ENCODE measurements around the gene IL1B.
"Not testable (repeated sequence)": the region's sequence is repeated elsewhere in the genome, so short reads cannot be mapped to it uniquely, and the experiment has no call there.

IL1B gene

DNA sequence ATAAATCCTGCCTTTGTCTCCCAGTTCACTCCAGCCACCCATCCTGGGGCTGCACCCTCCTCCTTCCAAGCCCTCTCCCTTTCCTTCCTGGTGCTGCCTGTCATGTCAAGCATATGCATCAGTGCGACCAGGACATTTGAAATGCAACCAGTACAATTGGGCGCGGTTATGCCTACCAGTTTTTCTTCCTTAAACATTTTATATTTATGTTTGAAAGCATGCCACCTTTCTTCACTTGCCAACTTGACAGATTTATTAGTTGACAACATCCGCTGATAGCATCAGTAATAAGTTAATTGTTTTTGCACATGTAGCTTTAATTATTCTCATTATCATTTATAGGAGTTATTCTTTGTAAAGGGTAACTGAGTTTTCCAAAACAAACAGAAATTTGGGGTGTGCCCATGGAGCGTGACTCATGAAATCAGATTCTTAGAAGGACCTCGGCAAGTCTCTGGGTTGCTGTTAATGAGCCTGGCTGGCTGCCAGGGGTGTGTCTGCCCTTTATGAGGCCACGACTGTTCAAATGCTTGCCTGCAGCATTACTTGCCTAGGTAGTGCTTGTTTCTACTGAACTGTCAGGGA, 32.8 kb upstream of the IL1B start:
- no peak for TF ChIP-seq POLR2A (IDR thresholded peaks at IDR 0.05; ENCODE audit: low read depth, low read length)
- DNase-seq (ENCODE audit: insufficient read length, low spot score) (no peak), FAIRE-seq (peak; percentile 93)

DNA sequence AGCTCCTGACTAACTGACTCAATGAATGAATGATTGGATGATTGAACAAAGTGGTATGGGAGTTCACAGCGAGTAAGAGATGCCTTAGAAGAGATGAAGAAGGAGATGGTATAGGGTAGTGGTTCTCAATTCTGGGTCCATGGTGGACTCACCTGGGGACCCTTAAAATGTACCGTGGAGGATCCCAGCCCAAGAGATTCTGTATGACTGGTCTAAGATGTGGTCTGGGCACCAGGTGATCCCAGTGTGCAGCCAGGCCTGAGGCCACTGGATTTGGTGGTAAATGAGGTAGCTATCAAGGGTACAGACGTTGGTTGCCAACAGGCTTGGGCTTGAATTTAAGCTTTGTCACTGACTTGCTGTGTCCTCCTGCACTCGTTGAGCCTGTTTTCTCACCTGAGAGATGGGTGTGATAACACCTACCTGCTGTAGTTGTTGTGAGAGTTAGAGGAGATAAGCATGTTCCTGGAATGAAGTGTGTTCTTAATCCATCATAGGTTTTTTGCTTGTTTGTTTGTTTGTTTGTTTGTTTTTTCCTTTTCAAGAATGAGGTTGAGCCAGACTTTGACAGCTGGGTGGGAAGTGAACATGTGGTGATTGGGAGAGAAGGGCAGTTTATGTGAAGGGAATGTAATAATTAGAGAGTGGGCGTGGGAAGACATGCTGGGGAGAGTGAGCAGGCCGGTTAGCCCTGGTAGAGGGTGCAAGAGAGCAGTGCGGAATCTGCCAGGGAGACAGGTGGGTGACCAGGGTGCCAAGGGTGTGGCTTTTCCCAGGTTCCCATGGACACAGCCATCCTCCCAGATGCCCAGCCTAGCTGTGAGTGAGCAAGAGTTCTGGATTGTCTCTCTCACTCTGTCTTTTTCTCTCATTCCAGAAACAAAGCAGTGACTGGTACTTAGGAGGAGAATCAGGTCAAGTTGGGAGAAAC, 31.4 kb upstream of the IL1B start:
- FAIRE-seq (no peak), DNase-seq (ENCODE audit: insufficient read length, low spot score) (no peak)
- TF ChIP-seq POLR2A (IDR thresholded peaks at IDR 0.05; ENCODE audit: low read depth, low read length): no peak

DNA sequence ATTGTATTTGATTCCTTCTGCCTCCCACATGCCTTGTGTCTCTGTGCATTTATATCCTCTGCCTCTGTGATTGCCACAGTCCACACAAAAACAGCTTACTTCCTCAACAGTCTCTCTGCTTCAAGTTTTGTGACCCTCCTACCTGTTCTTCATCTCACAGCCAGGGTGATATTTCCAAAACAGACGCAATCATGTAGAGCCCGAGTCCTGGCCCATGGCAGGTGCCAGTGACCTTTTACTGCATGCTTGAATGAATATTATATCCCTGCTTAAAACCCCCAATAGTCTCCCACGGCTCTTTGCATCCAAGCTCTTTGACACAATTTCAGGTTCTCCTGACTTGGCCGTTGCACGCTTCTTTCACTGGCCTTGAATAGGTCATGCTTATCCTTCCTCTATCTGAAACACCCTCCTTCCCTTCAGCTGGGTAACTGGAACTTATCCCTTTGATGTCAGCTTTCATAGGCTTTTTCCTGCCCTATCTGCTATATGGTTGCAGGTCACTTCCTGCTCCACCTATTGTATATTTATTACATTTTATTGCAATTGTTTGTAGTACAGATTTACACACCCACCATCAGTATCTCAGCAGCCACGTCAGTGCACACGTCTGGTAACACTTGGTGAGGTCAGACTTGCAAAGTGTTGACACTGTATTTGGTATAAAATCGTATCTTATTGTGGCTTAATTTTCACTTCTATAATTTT, 29.7 kb upstream of the IL1B start:
- no peak for FAIRE-seq

DNA sequence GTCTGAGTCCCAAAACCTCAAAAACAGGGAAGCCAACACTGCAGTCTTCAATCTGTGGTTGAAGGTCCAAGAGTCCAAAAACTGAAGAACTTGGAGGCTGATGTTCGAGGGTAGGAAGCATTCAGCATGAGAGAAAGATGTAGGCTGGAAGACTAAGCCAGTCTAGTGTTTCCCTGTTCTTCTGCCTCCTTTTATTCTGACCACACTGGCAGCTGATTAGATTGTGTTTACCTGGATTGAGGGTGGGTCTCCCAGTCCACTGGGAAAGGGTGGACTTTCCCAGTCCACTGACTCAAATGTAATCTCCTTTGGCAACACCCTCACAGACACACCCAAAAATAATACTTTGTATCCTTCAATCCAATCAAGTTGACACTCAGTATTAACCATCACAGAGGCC, 27.5 kb upstream of the IL1B start:
- no peak for FAIRE-seq
- TF ChIP-seq POLR2A (IDR thresholded peaks at IDR 0.05; ENCODE audit: low read depth, low read length): no peak
- no peak for DNase-seq (ENCODE audit: insufficient read length, low spot score)

More for the DNA sequence above, 29.7 kb upstream of the IL1B start:
- no peak for DNase-seq (ENCODE audit: insufficient read length, low spot score)
- no peak for TF ChIP-seq POLR2A (IDR thresholded peaks at IDR 0.05; ENCODE audit: low read depth, low read length)

DNA sequence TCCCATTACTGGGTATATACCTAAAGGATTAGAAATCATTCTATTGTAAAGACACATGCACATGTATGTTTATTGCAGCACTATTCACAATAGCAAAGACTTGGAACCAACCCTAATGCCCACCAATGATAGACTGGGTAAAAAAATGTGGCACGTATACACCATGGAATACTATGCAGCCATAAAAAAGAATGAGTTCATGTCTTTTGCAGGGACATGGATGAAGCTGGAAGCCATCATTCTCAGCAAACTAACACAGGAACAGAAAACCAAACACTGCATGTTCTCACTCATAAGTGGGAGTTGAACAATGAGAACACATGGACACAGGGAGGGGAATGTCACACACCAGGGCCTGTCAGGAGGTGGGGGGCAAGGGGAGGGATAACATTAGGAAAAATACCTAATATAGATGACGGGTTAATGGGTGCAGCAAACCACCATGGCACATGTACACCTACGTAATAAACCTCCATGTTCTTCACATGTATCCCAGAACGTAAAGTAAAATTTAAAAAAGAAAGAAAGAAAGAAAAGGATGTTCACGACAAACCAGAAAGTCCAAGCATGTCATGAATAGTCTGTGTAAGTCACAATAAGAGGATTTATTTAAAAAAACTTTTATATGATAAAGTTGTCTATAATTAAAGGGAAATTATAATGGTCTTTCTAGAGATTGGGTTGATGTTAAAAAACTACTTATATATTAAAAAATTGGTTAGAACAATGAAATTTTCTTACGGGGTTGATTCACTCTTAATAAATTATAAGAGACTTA, 23.0 kb upstream of the IL1B start:
- DNase-seq (ENCODE audit: insufficient read length, low spot score); FAIRE-seq: not testable (repeated sequence)

DNA sequence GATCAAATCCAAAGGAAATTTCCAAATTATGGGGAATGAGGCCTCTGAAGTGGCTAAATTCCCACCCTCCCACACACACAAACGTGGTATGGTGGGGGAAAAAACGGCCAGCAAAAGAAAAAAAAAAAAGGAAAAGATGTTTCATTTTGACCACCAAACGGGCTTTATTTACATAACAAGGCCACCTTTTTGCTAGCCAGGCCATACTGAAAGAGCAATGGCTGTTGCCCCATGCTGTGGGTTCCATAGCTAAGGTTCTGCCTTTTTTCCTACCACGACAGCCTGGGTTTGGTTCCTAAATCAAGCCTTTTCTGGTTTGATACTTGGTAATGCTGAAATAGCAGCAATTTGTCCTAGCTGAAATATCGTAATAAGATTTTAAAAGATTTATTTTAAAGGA, 14.0 kb upstream of the IL1B start:
- no peak for DNase-seq (ENCODE audit: insufficient read length, low spot score)
- TF ChIP-seq POLR2A (IDR thresholded peaks at IDR 0.05; ENCODE audit: low read depth, low read length): no peak
- FAIRE-seq: no peak

DNA sequence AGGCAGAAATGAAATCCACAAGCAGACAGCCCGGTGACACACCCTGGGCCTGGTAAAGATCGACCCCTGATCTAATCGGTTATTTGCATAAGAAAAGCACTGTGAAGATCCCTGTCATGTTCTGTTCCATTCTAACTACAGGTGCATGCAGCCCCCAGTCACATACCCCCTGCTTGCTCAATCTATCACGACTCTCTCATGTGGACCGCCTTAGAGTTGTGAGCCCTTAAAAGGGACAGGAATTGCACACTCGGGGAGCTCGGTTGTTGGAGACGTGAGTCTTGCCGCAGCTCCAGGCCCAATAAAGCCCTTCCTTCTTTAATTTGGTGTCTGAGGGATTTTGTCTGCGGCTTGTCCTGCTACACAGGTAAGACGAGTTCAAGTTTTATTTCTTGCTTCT, 13.4 kb upstream of the IL1B start:
- no peak for TF ChIP-seq POLR2A (IDR thresholded peaks at IDR 0.05; ENCODE audit: low read depth, low read length)
- no peak for DNase-seq (ENCODE audit: insufficient read length, low spot score)
- no peak for FAIRE-seq

DNA sequence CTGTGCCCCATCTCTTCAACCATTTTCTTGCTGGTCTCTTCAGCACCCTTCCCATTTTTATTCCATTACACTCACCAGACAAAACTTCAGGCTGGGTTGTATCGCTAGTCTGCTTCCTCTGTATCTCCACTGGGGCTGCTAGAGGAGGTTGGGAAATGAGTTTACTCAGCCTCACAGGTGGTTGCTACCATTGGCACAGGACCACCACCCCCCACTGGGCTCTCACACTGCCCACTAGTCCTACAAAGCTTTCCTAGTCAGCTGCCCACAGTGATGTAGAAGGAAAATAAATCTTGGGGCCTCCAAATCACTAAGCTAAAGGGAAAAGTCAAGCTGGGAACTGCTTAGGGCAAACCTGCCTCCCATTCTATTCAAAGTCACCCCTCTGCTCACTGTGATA, 12.3 kb upstream of the IL1B start:
- FAIRE-seq: no peak
- no peak for TF ChIP-seq POLR2A (IDR thresholded peaks at IDR 0.05; ENCODE audit: low read depth, low read length)
- DNase-seq (ENCODE audit: insufficient read length, low spot score): no peak

DNA sequence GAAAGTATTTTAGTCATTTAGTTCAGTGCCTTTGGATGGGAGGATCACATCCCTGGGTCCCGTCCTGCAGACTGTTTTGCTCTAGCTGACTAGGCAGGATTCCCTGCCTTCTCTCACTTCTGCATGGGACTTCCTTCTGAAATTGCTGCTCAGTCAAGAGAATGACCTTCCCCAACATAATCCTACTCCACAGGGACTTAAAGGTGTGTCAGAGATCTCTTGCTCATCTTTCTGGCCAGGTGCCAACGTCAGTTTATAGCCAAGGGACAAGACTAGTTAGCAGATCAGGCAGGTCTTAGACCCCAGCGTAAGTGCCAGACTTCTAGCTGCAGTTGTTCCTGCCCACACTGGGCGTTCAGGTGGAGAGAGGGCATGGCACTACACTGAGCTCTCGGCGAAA, 9.5 kb upstream of the IL1B start:
- FAIRE-seq (no peak), DNase-seq (ENCODE audit: insufficient read length, low spot score) (no peak)
- TF ChIP-seq POLR2A (IDR thresholded peaks at IDR 0.05; ENCODE audit: low read depth, low read length): no peak

DNA sequence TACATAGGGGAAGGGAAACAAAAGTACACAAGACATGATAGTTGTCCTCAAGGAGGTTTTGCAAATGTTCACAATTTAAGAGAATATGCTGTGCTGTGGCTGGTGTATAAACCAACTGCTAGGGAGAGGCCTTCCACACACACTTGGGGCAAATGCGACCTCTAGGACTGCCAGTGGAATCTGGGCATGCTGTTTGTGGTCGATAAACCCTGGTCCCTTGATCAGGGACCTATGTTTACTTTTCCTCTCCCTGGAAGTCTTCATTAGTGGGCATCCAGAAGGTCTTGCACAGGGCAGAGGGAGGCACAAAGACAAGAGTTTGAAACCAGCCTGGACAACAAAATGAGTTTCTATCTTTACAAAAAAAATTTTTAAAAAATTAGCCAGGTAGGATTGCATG, 7.3 kb upstream of the IL1B start:
- no peak for TF ChIP-seq POLR2A (IDR thresholded peaks at IDR 0.05; ENCODE audit: low read depth, low read length)
- FAIRE-seq (no peak), DNase-seq (ENCODE audit: insufficient read length, low spot score) (no peak)

DNA sequence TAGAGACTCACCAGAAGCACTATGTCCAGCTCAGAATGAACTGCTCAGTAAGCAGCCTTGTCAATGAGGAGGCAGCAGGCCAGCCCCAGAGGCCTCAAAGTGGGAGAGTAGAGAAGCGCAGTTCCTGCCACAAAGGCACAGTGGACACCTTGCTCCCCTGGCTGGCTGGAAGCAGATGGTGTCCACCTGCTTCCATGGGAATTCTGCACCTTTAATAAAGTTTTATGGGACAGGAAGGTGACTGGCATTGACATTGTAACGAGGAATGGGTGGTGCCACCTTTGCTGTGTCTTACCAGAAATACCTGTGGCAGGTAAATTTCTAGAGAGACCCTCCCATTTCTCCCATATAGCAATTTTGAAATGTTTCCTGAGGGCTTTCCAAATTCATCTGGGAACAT, 6.7 kb upstream of the IL1B start:
- no peak for FAIRE-seq
- no peak for DNase-seq (ENCODE audit: insufficient read length, low spot score)
- no peak for TF ChIP-seq POLR2A (IDR thresholded peaks at IDR 0.05; ENCODE audit: low read depth, low read length)

DNA sequence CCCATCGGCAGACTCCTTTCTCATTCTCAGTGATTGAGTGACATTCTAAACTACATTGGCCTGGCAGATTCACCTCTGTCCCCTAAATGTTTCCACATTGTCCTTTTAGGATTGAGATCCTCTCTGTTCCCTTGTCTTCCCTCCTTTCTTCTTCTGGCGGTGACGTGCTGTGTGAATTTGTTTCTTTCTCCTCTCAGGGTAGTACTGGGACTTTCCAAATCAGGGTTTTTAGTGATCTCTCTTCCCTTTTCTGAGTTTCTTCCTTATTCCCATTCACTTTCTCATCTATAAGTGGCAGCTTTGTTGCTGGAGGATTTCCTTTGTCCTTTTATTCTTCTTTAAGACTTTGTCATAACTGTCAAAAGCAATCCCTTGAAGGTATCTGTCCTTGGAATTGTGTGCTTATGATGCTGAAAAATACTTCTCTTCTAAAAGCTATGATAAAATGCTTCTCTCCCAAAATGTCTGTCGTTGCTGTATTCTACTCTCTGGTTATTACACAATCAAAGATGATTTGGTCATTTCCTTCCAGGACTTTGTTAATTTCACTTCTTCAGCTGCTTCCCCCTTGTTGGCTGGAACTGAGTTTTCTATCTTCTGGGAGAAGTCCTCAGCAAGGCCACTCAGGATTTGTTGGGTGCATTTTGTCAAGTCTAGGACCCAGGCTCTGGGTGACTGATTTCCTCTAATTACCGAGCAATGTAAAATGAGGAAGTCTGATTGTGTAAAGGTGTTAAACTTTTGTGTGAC, 4.9 kb upstream of the IL1B start:
- FAIRE-seq (no peak), DNase-seq (ENCODE audit: insufficient read length, low spot score) (no peak)

DNA sequence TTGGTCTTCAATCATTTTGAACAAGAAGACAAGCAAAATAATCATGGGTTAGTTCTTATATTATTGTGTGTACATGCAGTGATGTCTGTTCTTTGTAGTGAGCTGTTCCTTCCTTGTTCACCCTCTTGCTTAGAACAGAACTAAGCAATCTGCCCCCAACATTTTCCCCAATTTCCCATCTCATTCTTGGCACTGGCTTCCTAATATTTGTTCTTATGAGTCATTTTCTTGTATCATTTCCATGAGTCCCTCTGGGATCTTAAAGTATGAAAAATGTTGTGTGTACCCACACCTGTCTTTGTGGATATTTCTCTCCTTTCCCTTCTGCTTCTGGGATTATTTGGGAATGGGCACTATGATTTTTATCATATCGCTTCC, 3.5 kb upstream of the IL1B start:
- TF ChIP-seq POLR2A (IDR thresholded peaks at IDR 0.05; ENCODE audit: low read depth, low read length): no peak
- DNase-seq (ENCODE audit: insufficient read length, low spot score) (no peak), FAIRE-seq (no peak)

More for the DNA sequence above, 4.9 kb upstream of the IL1B start:
- TF ChIP-seq POLR2A (IDR thresholded peaks at IDR 0.05; ENCODE audit: low read depth, low read length): no peak

Measured in H54 (cell line).